PC-3 (cell line): ENCODE measurements around the gene AKT1. TPM values are rescaled to one million over a fixed set of nuclear protein-coding genes. Genes with fewer than 3 reads are reported as not detected.

Experiments used
- ATAC-seq: fragments of 200-7000 bp; cut with Tn5 transposase; 2 replicates; pipeline ENCODE4 v1.9.1; 2020; ENCODE audit warnings: mild to moderate bottlenecking, moderate library complexity
- BruUV-seq: library from RNA; stranded (reverse); fragments of 400-500 nt; replicated peaks from 2 replicates; lab custom pipeline; 2021; lab: Mats Ljungman, UMichigan
- CTCF ChIA-PET: fragments of 300-600 bp; sonication (Branson Sonifier 250); formaldehyde crosslinking; loops from one replicate; lab custom pipeline; 2022; ENCODE audit warnings: antibody characterized with exemption; lab: Charles Lee
- POLR2A ChIA-PET: fragments of 300-600 bp; sonication (Branson Sonifier 250); formaldehyde crosslinking; loops from one replicate; lab custom pipeline; 2022; ENCODE audit warnings: antibody characterized with exemption; ENCODE audit not compliant: unreplicated experiment; lab: Charles Lee
- DNase-seq: peaks from one replicate; pipeline ENCODE4 v3.0.0-alpha.2; 2015
- H2AFZ ChIP-seq: fragments of 300-600 bp; sonication (generic); 2 replicates; pipeline ENCODE4 v1.6.0; 2016; ENCODE audit warnings: antibody characterized with exemption, low read length
- H3F3A ChIP-seq: fragments of 300-600 bp; sonication (generic); one replicate; pipeline ENCODE4 v1.6.0; 2017; ENCODE audit warnings: antibody characterized with exemption, low read length, control low read depth, mild to moderate bottlenecking; ENCODE audit not compliant: unreplicated experiment
- H3K27ac ChIP-seq: fragments of 300-600 bp; sonication (generic); 2 replicates; pipeline ENCODE4 v1.5.1; 2016; ENCODE audit warnings: mild to moderate bottlenecking, low read length
- H3K27me3 ChIP-seq: fragments of 300-600 bp; sonication (generic); 2 replicates; pipeline ENCODE4 v1.6.1; 2016; ENCODE audit warnings: low read length, mixed read lengths
- H3K36me3 ChIP-seq: fragments of 300-600 bp; sonication (generic); 2 replicates; pipeline ENCODE4 v1.6.1; 2016; ENCODE audit warnings: low read depth, mixed run types, low read length, mixed read lengths
- H3K4me1 ChIP-seq: fragments of 300-600 bp; sonication (generic); 2 replicates; pipeline ENCODE4 v1.5.1; 2016; ENCODE audit warnings: low read length; ENCODE audit not compliant: insufficient read depth
- H3K4me2 ChIP-seq: fragments of 300-600 bp; sonication (generic); 2 replicates; pipeline ENCODE4 v1.6.0; 2016; ENCODE audit warnings: low read length
- H3K4me3 ChIP-seq: fragments of 300-600 bp; sonication (generic); 2 replicates; pipeline ENCODE4 v1.5.1; 2016; ENCODE audit warnings: mild to moderate bottlenecking, low read length, mixed read lengths
- H3K79me2 ChIP-seq: fragments of 300-600 bp; sonication (generic); 2 replicates; pipeline ENCODE4 v1.6.1; 2017; ENCODE audit warnings: low read length, mixed read lengths
- H3K9ac ChIP-seq: fragments of 300-600 bp; sonication (generic); 2 replicates; pipeline ENCODE4 v1.6.0; 2016; ENCODE audit warnings: mild to moderate bottlenecking, low read length
- H3K9me2 ChIP-seq: fragments of 300-600 bp; sonication (generic); replicated peaks from 2 replicates; pipeline ENCODE4 v1.6.1; 2016; ENCODE audit warnings: mixed run types, low read length, mixed read lengths
- H3K9me3 ChIP-seq: fragments of 300-600 bp; sonication (generic); 2 replicates; pipeline ENCODE4 v1.6.1; 2016; ENCODE audit warnings: low read length, mixed read lengths
- H4K20me1 ChIP-seq: fragments of 300-600 bp; sonication (generic); 2 replicates; pipeline ENCODE4 v1.6.1; 2016; ENCODE audit warnings: low read length, mixed read lengths
- EZH2 ChIP-seq: fragments of 300-600 bp; sonication (generic); IDR thresholded peaks from one replicate; pipeline ENCODE4 v1.6.1; 2017; ENCODE audit warnings: antibody characterized with exemption, mild to moderate bottlenecking, low read length; ENCODE audit not compliant: unreplicated experiment
- EZH2phosphoT487 ChIP-seq: fragments of 300-600 bp; sonication (generic); IDR thresholded peaks from 2 replicates; pipeline ENCODE4 v1.6.1; 2018; ENCODE audit warnings: mild to moderate bottlenecking, antibody characterized with exemption, low read length, borderline replicate concordance
- intact Hi-C: fragments of 100-400 bp; cut with micrococcal nuclease; formaldehyde crosslinking; loops from 2 replicates; pipeline ENCODE4 v1.9.0; 2023
- total RNA-seq: library from RNA; depleted of rRNA; stranded (reverse); fragments of >200 nt; gene quantifications from 2 replicates; pipeline ENCODE4 v1.2.3, GENCODE V29; 2014
- TF ChIP-seq, protein P1 (sequence below): fragments of 300-600 bp; sonication (generic); conservative IDR thresholded peaks from 2 replicates; pipeline ENCODE4 v1.5.1; 2017; ENCODE audit warnings: antibody characterized with exemption, low read depth, mild to moderate bottlenecking, low read length

AKT1 gene
- total RNA-seq, 1 experiment from 2014 or later: 196 TPM

DNA sequence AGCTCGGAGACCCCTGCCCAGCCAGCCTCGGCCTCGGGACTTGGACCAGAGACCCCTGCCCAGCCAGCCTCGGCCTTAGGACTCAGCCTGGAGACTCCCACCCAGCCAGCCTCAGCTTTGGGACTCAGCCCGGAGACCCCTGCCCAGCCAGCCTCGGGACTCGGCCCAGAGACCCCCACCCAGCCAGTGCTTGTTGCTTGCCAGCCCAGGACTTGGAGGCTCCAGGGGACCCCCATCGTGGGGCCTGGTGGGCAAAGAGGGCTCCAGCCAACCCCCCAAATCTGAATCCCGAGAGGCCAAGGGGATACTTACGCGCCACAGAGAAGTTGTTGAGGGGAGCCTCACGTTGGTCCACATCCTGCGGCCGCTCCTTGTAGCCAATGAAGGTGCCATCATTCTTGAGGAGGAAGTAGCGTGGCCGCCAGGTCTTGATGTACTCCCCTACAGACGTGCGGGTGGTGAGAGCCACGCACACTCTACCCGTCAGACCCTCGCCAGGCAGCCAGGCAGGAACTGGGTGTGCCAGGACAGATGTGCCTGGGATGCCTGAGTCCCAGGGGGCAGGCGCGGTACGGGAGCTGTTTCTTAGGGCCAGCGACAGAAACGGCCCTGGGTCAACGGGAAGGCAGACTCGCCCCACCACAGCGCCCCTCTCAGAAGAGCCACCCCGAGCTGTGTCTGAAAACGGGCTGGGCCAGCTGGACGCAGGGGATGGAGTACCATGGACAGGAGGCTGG, 15.6 kb downstream of the AKT1 start:
- Histone ChIP-seq H2AFZ (no peak overlapping the region), H4K20me1 (no peaks in the 10 kb centered on the region), H3K79me2 (no peaks in the 10 kb centered on the region), H3K9ac (no peak overlapping the region), H3K36me3 (no peaks in the 10 kb centered on the region), H3K9me2 (no peaks in the 10 kb centered on the region), H3K27ac (no peak overlapping the region), H3K4me1 (no peaks in the 10 kb centered on the region), H3K4me2 (no peak overlapping the region), H3K4me3 (no peak overlapping the region), H3K27me3 (no peaks in the 10 kb centered on the region), H3F3A (no peaks in the 10 kb centered on the region), H3K9me3 (no peaks in the 10 kb centered on the region)
- intact Hi-C loops: no loop called here
- ChIA-PET CTCF (no interaction called here), POLR2A (no interaction called here)
- no TSS peak for BruUV-seq
- DNase-seq (no peak), ATAC-seq (no peak)
- TF ChIP-seq EZH2phosphoT487: no peak
- TF ChIP-seq, protein P1, sequence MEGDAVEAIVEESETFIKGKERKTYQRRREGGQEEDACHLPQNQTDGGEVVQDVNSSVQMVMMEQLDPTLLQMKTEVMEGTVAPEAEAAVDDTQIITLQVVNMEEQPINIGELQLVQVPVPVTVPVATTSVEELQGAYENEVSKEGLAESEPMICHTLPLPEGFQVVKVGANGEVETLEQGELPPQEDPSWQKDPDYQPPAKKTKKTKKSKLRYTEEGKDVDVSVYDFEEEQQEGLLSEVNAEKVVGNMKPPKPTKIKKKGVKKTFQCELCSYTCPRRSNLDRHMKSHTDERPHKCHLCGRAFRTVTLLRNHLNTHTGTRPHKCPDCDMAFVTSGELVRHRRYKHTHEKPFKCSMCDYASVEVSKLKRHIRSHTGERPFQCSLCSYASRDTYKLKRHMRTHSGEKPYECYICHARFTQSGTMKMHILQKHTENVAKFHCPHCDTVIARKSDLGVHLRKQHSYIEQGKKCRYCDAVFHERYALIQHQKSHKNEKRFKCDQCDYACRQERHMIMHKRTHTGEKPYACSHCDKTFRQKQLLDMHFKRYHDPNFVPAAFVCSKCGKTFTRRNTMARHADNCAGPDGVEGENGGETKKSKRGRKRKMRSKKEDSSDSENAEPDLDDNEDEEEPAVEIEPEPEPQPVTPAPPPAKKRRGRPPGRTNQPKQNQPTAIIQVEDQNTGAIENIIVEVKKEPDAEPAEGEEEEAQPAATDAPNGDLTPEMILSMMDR: no peak
- TF ChIP-seq EZH2: no peak

DNA sequence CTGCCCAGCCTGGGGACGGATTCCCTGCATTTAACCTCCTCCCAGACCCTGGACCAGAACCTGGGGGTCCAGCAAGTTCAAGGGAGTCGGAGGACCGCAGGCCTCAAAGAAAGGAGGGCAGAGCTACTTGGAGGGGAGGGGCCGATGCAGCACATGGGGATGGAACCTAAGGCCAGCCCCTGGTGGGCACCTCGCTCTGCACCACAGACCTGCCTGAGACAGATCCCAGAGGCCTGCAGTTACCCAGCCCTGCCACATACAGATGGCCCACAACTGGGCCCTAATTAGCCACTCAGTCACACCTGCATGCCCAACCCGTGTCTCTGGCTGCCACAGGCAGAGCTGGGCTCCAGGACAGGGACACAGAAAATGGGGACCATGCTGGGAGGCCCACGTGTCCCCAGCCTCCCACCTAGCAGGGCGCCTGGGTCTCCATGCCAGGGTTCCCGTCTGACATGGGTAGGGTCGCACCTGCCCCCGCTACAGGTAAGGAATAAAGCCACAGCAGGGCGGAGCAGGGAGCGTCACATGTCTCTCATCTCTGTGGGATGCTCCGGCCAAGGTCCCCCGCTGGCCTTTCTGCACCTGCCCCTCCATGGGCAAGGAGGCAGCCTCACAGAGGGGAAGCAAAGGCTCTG, 16.7 kb downstream of the AKT1 start:
- POLR2A ChIA-PET: no interaction called here
- ATAC-seq (no peak), DNase-seq (no peak)
- H3K9ac ChIP-seq: no peak overlapping the region
- no peaks in the 10 kb centered on the region for H4K20me1 ChIP-seq
- TF ChIP-seq EZH2 (no peak), EZH2phosphoT487 (no peak)
- TF ChIP-seq, protein P1: no peak
- no peak overlapping the region for H3K27ac ChIP-seq
- intact Hi-C loops: no loop called here
- H3K4me3 ChIP-seq: no peak overlapping the region
- no peaks in the 10 kb centered on the region for H3K4me1 ChIP-seq
- BruUV-seq: no TSS peak
- H3K27me3 ChIP-seq: no peaks in the 10 kb centered on the region
- H3K9me2 ChIP-seq: no peaks in the 10 kb centered on the region
- no peak overlapping the region for H3K4me2 ChIP-seq
- H3K36me3 ChIP-seq: no peaks in the 10 kb centered on the region
- H3K9me3 ChIP-seq: no peaks in the 10 kb centered on the region
- CTCF ChIA-PET: no interaction called here
- H2AFZ ChIP-seq: no peak overlapping the region
- no peaks in the 10 kb centered on the region for H3K79me2 ChIP-seq
- H3F3A ChIP-seq: no peaks in the 10 kb centered on the region

DNA sequence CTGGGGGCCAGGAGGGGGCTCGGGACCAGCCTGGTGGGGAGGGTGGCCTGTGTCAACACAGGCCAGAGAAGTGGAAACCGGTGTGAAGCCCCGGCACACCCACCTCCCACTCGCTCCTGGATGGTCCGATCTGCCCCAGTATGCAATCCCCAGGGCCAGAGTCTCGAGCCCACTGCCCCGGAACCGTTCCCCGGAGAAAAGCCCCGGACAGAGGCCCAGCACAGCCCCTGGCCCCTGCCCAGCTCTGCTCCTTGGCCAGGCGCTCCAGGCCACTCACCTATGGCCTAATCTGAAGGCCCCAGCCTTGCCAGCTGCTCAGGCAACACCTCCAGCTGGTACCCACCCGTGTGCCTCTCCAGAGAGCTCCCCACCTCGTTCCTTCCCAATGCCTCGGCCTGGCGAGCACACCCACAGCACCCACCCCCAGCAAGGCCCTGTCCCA, 17.7 kb downstream of the AKT1 start:
- intact Hi-C loops: no loop called here
- ChIA-PET POLR2A (no interaction called here), CTCF (no interaction called here)
- DNase-seq: no peak
- no peaks in the 10 kb centered on the region for H3K9me2 ChIP-seq
- H3K79me2 ChIP-seq: no peaks in the 10 kb centered on the region
- no peak overlapping the region for H3K27ac ChIP-seq
- no peak overlapping the region for H3K9ac ChIP-seq
- no peaks in the 10 kb centered on the region for H4K20me1 ChIP-seq
- H3K4me3 ChIP-seq: no peak overlapping the region
- no peak overlapping the region for H2AFZ ChIP-seq
- no peaks in the 10 kb centered on the region for H3K4me1 ChIP-seq
- peaks cover 5% of the 10 kb centered on the region; the same call in 1 of the 2 replicates for H3K36me3 ChIP-seq
- H3F3A ChIP-seq: no peaks in the 10 kb centered on the region
- no TSS peak for BruUV-seq
- TF ChIP-seq, protein P1: no peak
- no peak for TF ChIP-seq EZH2
- no peak for TF ChIP-seq EZH2phosphoT487
- no peak for ATAC-seq
- no peaks in the 10 kb centered on the region for H3K27me3 ChIP-seq
- H3K4me2 ChIP-seq: no peak overlapping the region
- no peaks in the 10 kb centered on the region for H3K9me3 ChIP-seq
